ENCODE results near the gene NFKB2.

NFKB2 gene

GRCh38 chr10:102400076-102400475 lies 4.6 kb downstream of the NFKB2 start:
- peaks cover 73% of the 10 kb centered on the region for H3K36me3 ChIP-seq (ENCODE audit: insufficient read depth, insufficient read length, low read length)
- H3K4me3 ChIP-seq (ENCODE audit: insufficient read length, low read depth), result no peak overlapping the region
- no peaks in the 10 kb centered on the region for H3K9me3 ChIP-seq (ENCODE audit: insufficient read depth, low read length)
- TF ChIP-seq YY1 (IDR thresholded peaks at IDR 0.05; ENCODE audit: insufficient read depth, insufficient read length) (no peak), ZNF274 (IDR thresholded peaks at IDR 0.05; ENCODE audit: low read depth, low read length) (no peak), SUZ12 (IDR thresholded peaks at IDR 0.05; ENCODE audit: extremely low read depth, insufficient read depth, insufficient read length) (no peak)
- H3K9ac ChIP-seq (ENCODE audit: insufficient read length, low read depth), result peak overlapping the region; percentile 66
- DNase-seq (ENCODE audit: low read depth, low spot score), result no peak
- H3K27me3 ChIP-seq (ENCODE audit: insufficient read depth, insufficient read length), result no peaks in the 10 kb centered on the region
- peaks cover 32% of the 10 kb centered on the region for H3K4me1 ChIP-seq (ENCODE audit: insufficient read depth, insufficient read length)

GRCh38 chr10:102400598-102401341 lies 5.3 kb downstream of the NFKB2 start:
- TF ChIP-seq SUZ12 (IDR thresholded peaks at IDR 0.05; ENCODE audit: extremely low read depth, insufficient read depth, insufficient read length), result no peak
- TF ChIP-seq YY1 (IDR thresholded peaks at IDR 0.05; ENCODE audit: insufficient read depth, insufficient read length), result no peak
- no peak for TF ChIP-seq ZNF274 (IDR thresholded peaks at IDR 0.05; ENCODE audit: low read depth, low read length)
- Histone ChIP-seq H3K27me3 (ENCODE audit: insufficient read depth, insufficient read length) (no peaks in the 10 kb centered on the region), H3K9me3 (ENCODE audit: insufficient read depth, low read length) (no peaks in the 10 kb centered on the region), H3K9ac (ENCODE audit: insufficient read length, low read depth) (no peak overlapping the region), H3K4me3 (ENCODE audit: insufficient read length, low read depth) (no peak overlapping the region), H3K4me1 (ENCODE audit: insufficient read depth, insufficient read length) (peaks cover 32% of the 10 kb centered on the region), H3K36me3 (ENCODE audit: insufficient read depth, insufficient read length, low read length) (peaks cover 73% of the 10 kb centered on the region)
- DNase-seq (ENCODE audit: low read depth, low spot score), result no peak

GRCh38 chr10:102401342-102401654 lies 5.8 kb downstream of the NFKB2 start:
- TF ChIP-seq YY1 (IDR thresholded peaks at IDR 0.05; ENCODE audit: insufficient read depth, insufficient read length) (no peak), ZNF274 (IDR thresholded peaks at IDR 0.05; ENCODE audit: low read depth, low read length) (no peak), SUZ12 (IDR thresholded peaks at IDR 0.05; ENCODE audit: extremely low read depth, insufficient read depth, insufficient read length) (no peak)
- no peaks in the 10 kb centered on the region for H3K27me3 ChIP-seq (ENCODE audit: insufficient read depth, insufficient read length)
- DNase-seq (ENCODE audit: low read depth, low spot score), result no peak
- no peaks in the 10 kb centered on the region for H3K9me3 ChIP-seq (ENCODE audit: insufficient read depth, low read length)
- peaks cover 71% of the 10 kb centered on the region for H3K36me3 ChIP-seq (ENCODE audit: insufficient read depth, insufficient read length, low read length)
- H3K9ac ChIP-seq (ENCODE audit: insufficient read length, low read depth), result peak overlapping the region; percentile 2
- no peak overlapping the region for H3K4me3 ChIP-seq (ENCODE audit: insufficient read length, low read depth)
- H3K4me1 ChIP-seq (ENCODE audit: insufficient read depth, insufficient read length), result peaks cover 30% of the 10 kb centered on the region

DNA sequence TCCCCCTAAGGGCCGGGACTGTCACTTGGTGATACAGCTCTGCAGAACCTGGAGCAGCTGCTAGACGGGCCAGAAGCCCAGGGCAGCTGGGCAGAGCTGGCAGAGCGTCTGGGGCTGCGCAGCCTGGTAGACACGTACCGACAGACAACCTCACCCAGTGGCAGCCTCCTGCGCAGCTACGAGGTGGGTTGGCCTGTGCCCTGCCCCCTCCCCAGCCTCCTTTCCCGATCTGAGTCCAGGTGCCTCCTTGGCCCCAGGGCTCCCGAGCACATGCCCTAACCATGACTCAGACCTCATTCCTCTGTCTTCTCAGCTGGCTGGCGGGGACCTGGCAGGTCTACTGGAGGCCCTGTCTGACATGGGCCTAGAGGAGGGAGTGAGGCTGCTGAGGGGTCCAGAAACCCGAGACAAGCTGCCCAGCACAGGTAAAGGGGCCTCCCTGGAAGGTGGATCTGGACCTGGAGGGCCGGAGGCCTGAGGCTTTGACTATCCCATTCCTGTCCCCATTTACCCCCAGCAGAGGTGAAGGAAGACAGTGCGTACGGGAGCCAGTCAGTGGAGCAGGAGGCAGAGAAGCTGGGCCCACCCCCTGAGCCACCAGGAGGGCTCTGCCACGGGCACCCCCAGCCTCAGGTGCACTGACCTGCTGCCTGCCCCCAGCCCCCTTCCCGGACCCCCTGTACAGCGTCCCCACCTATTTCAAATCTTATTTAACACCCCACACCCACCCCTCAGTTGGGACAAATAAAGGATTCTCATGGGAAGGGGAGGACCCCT lies 6.4 kb downstream of the NFKB2 start:
- peaks cover 23% of the 10 kb centered on the region for H3K4me1 ChIP-seq (ENCODE audit: insufficient read depth, insufficient read length)
- no peak for DNase-seq (ENCODE audit: low read depth, low spot score)
- H3K27me3 ChIP-seq (ENCODE audit: insufficient read depth, insufficient read length), result no peaks in the 10 kb centered on the region
- peak overlapping the region; percentile 44 for H3K9ac ChIP-seq (ENCODE audit: insufficient read length, low read depth)
- no peaks in the 10 kb centered on the region for H3K9me3 ChIP-seq (ENCODE audit: insufficient read depth, low read length)
- TF ChIP-seq ZNF274 (IDR thresholded peaks at IDR 0.05; ENCODE audit: low read depth, low read length) (no peak), SUZ12 (IDR thresholded peaks at IDR 0.05; ENCODE audit: extremely low read depth, insufficient read depth, insufficient read length) (no peak), YY1 (IDR thresholded peaks at IDR 0.05; ENCODE audit: insufficient read depth, insufficient read length) (no peak)
- no peak overlapping the region for H3K4me3 ChIP-seq (ENCODE audit: insufficient read length, low read depth)
- peaks cover 65% of the 10 kb centered on the region for H3K36me3 ChIP-seq (ENCODE audit: insufficient read depth, insufficient read length, low read length)

GRCh38 chr10:102402512-102402896 lies 7.0 kb downstream of the NFKB2 start:
- peaks cover 4% of the 10 kb centered on the region for H3K27me3 ChIP-seq (ENCODE audit: insufficient read depth, insufficient read length)
- H3K9ac ChIP-seq (ENCODE audit: insufficient read length, low read depth), result peak overlapping the region; percentile 44
- no peaks in the 10 kb centered on the region for H3K9me3 ChIP-seq (ENCODE audit: insufficient read depth, low read length)
- H3K4me1 ChIP-seq (ENCODE audit: insufficient read depth, insufficient read length), result peaks cover 21% of the 10 kb centered on the region
- DNase-seq (ENCODE audit: low read depth, low spot score), result no peak
- peaks cover 60% of the 10 kb centered on the region for H3K36me3 ChIP-seq (ENCODE audit: insufficient read depth, insufficient read length, low read length)
- TF ChIP-seq SUZ12 (IDR thresholded peaks at IDR 0.05; ENCODE audit: extremely low read depth, insufficient read depth, insufficient read length) (no peak), YY1 (IDR thresholded peaks at IDR 0.05; ENCODE audit: insufficient read depth, insufficient read length) (no peak), ZNF274 (IDR thresholded peaks at IDR 0.05; ENCODE audit: low read depth, low read length) (no peak)
- H3K4me3 ChIP-seq (ENCODE audit: insufficient read length, low read depth), result no peak overlapping the region

DNA sequence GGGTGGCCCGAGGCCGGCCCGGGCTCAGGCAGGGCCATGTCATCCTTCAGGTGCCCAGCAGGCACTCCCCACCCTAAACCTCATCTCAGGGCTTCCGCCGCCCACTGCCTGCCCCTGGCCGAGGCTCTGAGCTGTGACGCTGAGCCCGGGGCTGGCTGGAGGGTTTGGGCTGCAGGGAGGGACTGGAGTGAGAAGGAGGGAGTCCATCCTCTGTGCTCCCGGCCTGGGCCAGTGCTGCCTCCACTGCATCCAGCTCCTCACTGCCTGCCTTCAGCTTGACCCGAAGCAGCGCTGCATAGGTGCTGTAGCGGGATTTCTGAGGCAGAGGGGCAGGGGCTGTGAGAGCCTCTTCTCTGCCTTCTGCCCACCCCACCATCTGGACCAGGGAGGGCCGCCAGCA lies 7.6 kb downstream of the NFKB2 start:
- Histone ChIP-seq H3K9ac (ENCODE audit: insufficient read length, low read depth) (peak overlapping the region; percentile 8), H3K4me1 (ENCODE audit: insufficient read depth, insufficient read length) (peaks cover 21% of the 10 kb centered on the region), H3K36me3 (ENCODE audit: insufficient read depth, insufficient read length, low read length) (peaks cover 54% of the 10 kb centered on the region), H3K27me3 (ENCODE audit: insufficient read depth, insufficient read length) (peaks cover 10% of the 10 kb centered on the region), H3K4me3 (ENCODE audit: insufficient read length, low read depth) (no peak overlapping the region), H3K9me3 (ENCODE audit: insufficient read depth, low read length) (no peaks in the 10 kb centered on the region)
- TF ChIP-seq ZNF274 (IDR thresholded peaks at IDR 0.05; ENCODE audit: low read depth, low read length), result no peak
- no peak for TF ChIP-seq SUZ12 (IDR thresholded peaks at IDR 0.05; ENCODE audit: extremely low read depth, insufficient read depth, insufficient read length)
- no peak for DNase-seq (ENCODE audit: low read depth, low spot score)

DNA sequence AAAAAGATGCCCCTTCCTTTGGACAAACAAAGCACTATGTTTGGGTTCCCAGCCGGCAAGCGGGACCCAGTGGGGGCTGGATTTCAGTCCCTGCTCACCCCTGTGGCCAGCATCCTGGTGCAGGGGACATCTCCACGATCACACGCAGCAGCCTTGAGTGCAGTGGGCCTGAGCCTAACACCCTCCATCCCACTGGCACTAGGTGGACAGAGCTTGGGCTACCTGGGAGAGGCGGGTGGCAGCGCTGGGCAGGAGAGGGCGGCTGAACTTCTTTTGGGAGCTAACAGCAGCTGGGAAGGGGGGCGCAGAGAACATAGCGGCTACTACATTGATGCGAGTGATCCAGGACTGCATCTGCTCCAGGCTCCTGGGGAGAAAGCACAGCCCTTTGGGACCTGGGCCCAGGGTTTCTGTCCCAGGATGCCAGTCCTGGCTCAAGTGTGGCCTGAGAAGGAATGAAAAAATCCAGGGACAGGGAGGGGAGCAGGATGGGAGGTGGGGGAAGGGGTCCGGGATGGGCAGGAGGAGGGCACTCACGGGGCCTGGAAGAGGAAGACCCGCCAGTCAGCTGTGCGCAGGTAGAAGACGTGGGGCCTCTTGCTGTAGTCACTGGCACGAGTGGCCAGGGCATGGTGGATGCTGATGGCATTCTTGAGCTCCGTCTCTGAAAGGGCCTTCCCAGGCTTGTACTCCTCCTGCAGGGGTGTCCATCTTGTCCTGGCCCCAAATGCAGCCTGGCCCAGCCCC lies 9.0 kb downstream of the NFKB2 start:
- Histone ChIP-seq H3K9me3 (ENCODE audit: insufficient read depth, low read length) (no peaks in the 10 kb centered on the region), H3K9ac (ENCODE audit: insufficient read length, low read depth) (no peak overlapping the region), H3K4me3 (ENCODE audit: insufficient read length, low read depth) (no peak overlapping the region), H3K4me1 (ENCODE audit: insufficient read depth, insufficient read length) (peaks cover 27% of the 10 kb centered on the region), H3K27me3 (ENCODE audit: insufficient read depth, insufficient read length) (peaks cover 22% of the 10 kb centered on the region), H3K36me3 (ENCODE audit: insufficient read depth, insufficient read length, low read length) (peaks cover 47% of the 10 kb centered on the region)
- no peak for DNase-seq (ENCODE audit: low read depth, low spot score)
- TF ChIP-seq YY1 (IDR thresholded peaks at IDR 0.05; ENCODE audit: insufficient read depth, insufficient read length) (no peak), SUZ12 (IDR thresholded peaks at IDR 0.05; ENCODE audit: extremely low read depth, insufficient read depth, insufficient read length) (no peak), ZNF274 (IDR thresholded peaks at IDR 0.05; ENCODE audit: low read depth, low read length) (no peak)
